Spleen (tissue), 11 donors: Measurements from ENCODE around the gene THRAP3. TPM values are rescaled to one million over a fixed set of nuclear protein-coding genes. Genes with fewer than 3 reads are reported as not detected.
A peak's percentile ranks its signal among the peaks of the same experiment; 100 is the strongest.

ENCODE experiments used
- DNase-seq: peaks from one replicate; pipeline ENCODE4 v3.0.0-alpha.2; 2020
- H3K27ac ChIP-seq, 8 donors: fragments of 200-600 bp; sonication (generic) in 7 of 8; 1 replicate in 4 of 8; 2 replicates in 4 of 8; pipeline versions ENCODE4 v1.5.0 to v1.8.0; 2016 to 2021; ENCODE audit warnings: inconsistent platforms in 4 of 8, mild to moderate bottlenecking in 4 of 8, moderate library complexity in 1 of 8
- H3K27me3 ChIP-seq, 7 donors: fragments of 200-600 bp; sonication (generic) in 6 of 7; replicated peaks in 1 of 7; 1 replicate in 4 of 7; 2 replicates in 3 of 7; pipeline versions ENCODE4 v1.5.0 to v1.8.0; 2016 to 2021; ENCODE audit warnings: inconsistent platforms in 3 of 7, mild to moderate bottlenecking in 1 of 7
- H3K36me3 ChIP-seq, 6 donors: fragments of 200-600 bp; sonication (generic) in 5 of 6; 1 replicate in 4 of 6; 2 replicates in 2 of 6; pipeline versions ENCODE4 v1.5.0 to v1.8.0; 2016 to 2021; ENCODE audit warnings: inconsistent platforms in 2 of 6
- H3K4me1 ChIP-seq, 6 donors: fragments of 200-600 bp; sonication (generic) in 5 of 6; 1 replicate in 3 of 6; 2 replicates in 3 of 6; pipeline versions ENCODE4 v1.5.0 to v1.8.0; 2016 to 2021; ENCODE audit warnings: inconsistent platforms in 3 of 6
- H3K4me3 ChIP-seq, 8 donors: fragments of 200-600 bp; sonication (generic) in 7 of 8; 1 replicate in 4 of 8; 2 replicates in 4 of 8; pipeline versions ENCODE4 v1.5.0 to v1.8.0; 2016 to 2021; ENCODE audit warnings: inconsistent platforms in 4 of 8, mild to moderate bottlenecking in 4 of 8, moderate library complexity in 2 of 8
- H3K9me3 ChIP-seq, 8 donors: fragments of 200-600 bp; sonication (generic) in 7 of 8; 1 replicate in 4 of 8; 2 replicates in 4 of 8; pipeline versions ENCODE4 v1.5.0 to v1.8.0; 2016 to 2021; ENCODE audit warnings: inconsistent platforms in 4 of 8
- POLR2A ChIP-seq, 3 donors: fragments of 450-650 bp; IDR thresholded peaks; one replicate each; pipeline ENCODE4 v1.5.1; 2017; ENCODE audit warnings: antibody characterized with exemption in 3 of 3, mild to moderate bottlenecking in 1 of 3
- POLR2AphosphoS5 ChIP-seq, 3 donors: sonication (generic); formaldehyde crosslinking; IDR thresholded peaks; one replicate each; pipeline ENCODE4 v1.5.1; 2017; ENCODE audit warnings: antibody characterized with exemption in 3 of 3
- WGBS, 5 donors: extraction: QIAGEN DNeasy Blood & Tissue Kit in 3 of 5; methylation state at CpG; one replicate each; pipeline versions ENCODE4 v1.1.5 to v1.1.7; 2013 to 2018; 5-methylcytosine and 5-hydroxymethylcytosine counted together
- intact Hi-C: fragments of 100-400 bp; cut with DNase I; formaldehyde crosslinking; loops from one replicate; pipeline ENCODE4 v1.15.0; 2023; ENCODE audit warnings: low total_unique reads
- polyA plus RNA-seq, 3 donors: library from polyadenylated mRNA; stranded (reverse); fragments of 200-250 nt; gene quantifications; one replicate each; pipeline ENCODE4 v1.2.1, GENCODE V29; 2013
- total RNA-seq, 7 donors: library from RNA; depleted of rRNA in 3 of 7; stranded (reverse); fragments of >200 nt in 3 of 7; fragmentation: NEBNext Ultra II Directional in 4 of 7; extraction: Animal tissue kit (Norgen Biotek cat#: 25700) in 4 of 7; gene quantifications; one replicate each; pipeline versions ENCODE4 v1.1.0 to v1.2.1, GENCODE V29; 2016 to 2021
- TF ChIP-seq, protein P1 (sequence below), 11 experiments: fragments of 200-600 bp in 7 of 11; fragments of 450-650 bp in 4 of 11; sonication (generic) in 4 of 11; IDR thresholded peaks in 8 of 11; conservative IDR thresholded peaks in 3 of 11; 1 replicate in 7 of 11; 2 replicates in 4 of 11; pipeline versions ENCODE4 v1.4.0 to v1.8.0; 2016 to 2021; ENCODE audit warnings: antibody characterized with exemption in 11 of 11, inconsistent platforms in 4 of 11, mild to moderate bottlenecking in 1 of 11
- donor health status: healthy with polysubstance abuse.
- donor health status: DM: no; HTN: no; CAD: no; lungs with moderate emphysema.
- donor health status: DM: no; HTN: no; CAD: no.
- donor health status: Bipolar disorder and iron deficiency.
- donor health status: healthy.
- donor health status: DM: no; HTN: no; CAD: no.
- donor health status: DM: yes; HTN: yes; CAD: no.

Gene THRAP3
- total and polyA plus RNA-seq, 10 donors, result 21.2 to 109 (median 86.4) TPM

DNA sequence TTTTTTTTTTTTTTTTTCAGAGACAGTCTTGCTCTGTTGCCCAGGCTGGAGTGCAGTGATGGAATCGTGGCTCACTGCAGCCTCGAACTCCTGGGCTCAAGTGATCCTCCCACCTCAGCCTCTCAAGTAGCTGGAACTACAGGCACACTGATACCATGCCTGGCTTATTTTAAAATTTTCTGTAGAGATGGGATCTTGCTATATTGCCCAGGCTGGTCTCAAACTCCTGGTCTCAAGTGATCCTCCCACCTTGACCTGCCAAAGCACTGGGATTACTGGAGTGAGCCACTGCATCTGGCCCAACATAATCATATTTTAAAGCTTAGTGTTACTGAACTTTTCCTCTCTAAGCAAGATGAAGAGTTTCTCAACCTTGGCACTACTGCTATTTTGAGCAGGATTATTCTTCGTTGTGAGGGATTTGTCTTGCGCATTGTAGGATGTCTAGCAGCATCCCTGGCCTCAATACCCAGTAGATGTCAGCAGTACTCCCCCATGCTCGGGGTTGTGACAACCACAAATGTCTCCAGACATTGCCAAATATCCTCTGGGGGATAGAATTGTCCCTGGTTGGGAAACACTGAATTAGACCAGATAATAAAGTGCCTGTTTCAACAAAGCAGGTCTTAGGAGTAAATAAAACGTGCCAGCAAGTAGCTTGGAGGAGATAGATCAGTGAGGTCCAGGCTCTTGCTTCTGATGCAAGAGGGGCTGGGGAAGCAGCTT lies 15.1 kb upstream of the THRAP3 start:
- intact Hi-C loops, result no loop called here
- 61 to 76% (median 66%) methylated on average over 6 of the region's 6 CpGs for WGBS, 5 donors
- Histone ChIP-seq H3K36me3 (no peaks in the 10 kb centered on the region), H3K27me3 (no peaks in the 10 kb centered on the region), H3K27ac (peak overlapping the region in 1 of 8 donors; percentile 8), H3K4me1 (peaks cover 0 to 23% (median 8%) of the 10 kb centered on the region in 6 donors), H3K9me3 (no peaks in the 10 kb centered on the region), H3K4me3 (no peak overlapping the region)
- TF ChIP-seq, protein P1, sequence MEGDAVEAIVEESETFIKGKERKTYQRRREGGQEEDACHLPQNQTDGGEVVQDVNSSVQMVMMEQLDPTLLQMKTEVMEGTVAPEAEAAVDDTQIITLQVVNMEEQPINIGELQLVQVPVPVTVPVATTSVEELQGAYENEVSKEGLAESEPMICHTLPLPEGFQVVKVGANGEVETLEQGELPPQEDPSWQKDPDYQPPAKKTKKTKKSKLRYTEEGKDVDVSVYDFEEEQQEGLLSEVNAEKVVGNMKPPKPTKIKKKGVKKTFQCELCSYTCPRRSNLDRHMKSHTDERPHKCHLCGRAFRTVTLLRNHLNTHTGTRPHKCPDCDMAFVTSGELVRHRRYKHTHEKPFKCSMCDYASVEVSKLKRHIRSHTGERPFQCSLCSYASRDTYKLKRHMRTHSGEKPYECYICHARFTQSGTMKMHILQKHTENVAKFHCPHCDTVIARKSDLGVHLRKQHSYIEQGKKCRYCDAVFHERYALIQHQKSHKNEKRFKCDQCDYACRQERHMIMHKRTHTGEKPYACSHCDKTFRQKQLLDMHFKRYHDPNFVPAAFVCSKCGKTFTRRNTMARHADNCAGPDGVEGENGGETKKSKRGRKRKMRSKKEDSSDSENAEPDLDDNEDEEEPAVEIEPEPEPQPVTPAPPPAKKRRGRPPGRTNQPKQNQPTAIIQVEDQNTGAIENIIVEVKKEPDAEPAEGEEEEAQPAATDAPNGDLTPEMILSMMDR (IDR thresholded peaks at IDR 0.05 in 8 of 11, conservative IDR thresholded peaks at IDR 0.05 in 3 of 11), result no peak
- peak in 1 of 3 donors; percentile 25 for TF ChIP-seq POLR2AphosphoS5 (IDR thresholded peaks at IDR 0.05)
- TF ChIP-seq POLR2A (IDR thresholded peaks at IDR 0.05), result no peak
- no peak for DNase-seq

DNA sequence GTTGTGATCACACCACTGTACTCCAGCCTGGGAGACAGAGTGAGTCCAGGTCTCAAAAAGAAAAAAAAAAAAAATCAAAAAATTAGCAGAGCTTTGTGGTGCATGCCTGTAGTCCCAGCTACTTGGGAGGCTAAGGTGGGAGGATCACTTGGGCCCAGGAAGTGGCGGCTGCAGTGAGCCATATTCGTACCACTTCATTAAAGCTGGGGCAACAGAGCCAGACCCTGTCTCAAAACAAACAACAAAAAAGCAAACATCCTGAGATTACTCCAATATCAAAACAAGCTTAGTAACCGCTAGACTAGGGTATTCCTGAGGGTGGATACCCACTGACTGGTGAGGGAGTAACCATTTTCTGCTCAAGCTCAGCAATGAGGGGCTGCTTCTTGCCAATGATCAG lies 12.9 kb upstream of the THRAP3 start:
- Histone ChIP-seq H3K4me3 (no peak overlapping the region), H3K9me3 (no peaks in the 10 kb centered on the region), H3K36me3 (no peaks in the 10 kb centered on the region), H3K27me3 (no peaks in the 10 kb centered on the region), H3K4me1 (peaks cover 0 to 18% (median 5%) of the 10 kb centered on the region in 6 donors), H3K27ac (no peak overlapping the region)
- WGBS, 5 donors, result 93 to 100% (median 96%) methylated on average over 3 of the region's 3 CpGs
- TF ChIP-seq, protein P1 (IDR thresholded peaks at IDR 0.05 in 8 of 11, conservative IDR thresholded peaks at IDR 0.05 in 3 of 11), result no peak
- intact Hi-C loops, result no loop called here
- DNase-seq, result no peak

DNA sequence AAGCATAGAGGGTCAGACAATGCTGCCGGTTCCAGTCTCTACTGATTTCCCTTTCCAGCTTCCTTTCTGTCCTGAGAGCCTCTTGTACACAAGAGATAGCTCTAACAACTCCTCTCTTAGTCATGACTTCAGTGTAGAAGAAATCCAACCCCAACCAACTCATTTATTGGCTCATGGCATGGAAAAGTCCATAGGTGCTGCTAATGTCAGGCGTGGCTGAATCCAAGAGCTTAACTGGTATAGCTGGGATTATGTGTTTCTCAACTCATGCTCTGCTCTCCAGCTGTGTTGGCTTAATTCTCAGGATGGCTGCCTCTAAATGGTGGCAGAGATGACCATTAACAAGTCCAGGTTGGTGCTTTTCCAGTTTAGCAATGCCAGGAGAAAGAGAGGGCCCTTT lies 12.4 kb upstream of the THRAP3 start:
- no peak for TF ChIP-seq POLR2A (IDR thresholded peaks at IDR 0.05)
- no peak for TF ChIP-seq POLR2AphosphoS5 (IDR thresholded peaks at IDR 0.05)
- TF ChIP-seq, protein P1 (IDR thresholded peaks at IDR 0.05 in 8 of 11, conservative IDR thresholded peaks at IDR 0.05 in 3 of 11), result no peak
- DNase-seq, result no peak
- 57 to 93% (median 79%) methylated on average over 2 of the region's 2 CpGs for WGBS, 5 donors
- Histone ChIP-seq H3K27ac (no peak overlapping the region), H3K4me3 (no peak overlapping the region), H3K9me3 (no peaks in the 10 kb centered on the region), H3K36me3 (no peaks in the 10 kb centered on the region), H3K4me1 (peaks cover 0 to 18% (median 5%) of the 10 kb centered on the region in 6 donors), H3K27me3 (no peaks in the 10 kb centered on the region)
- intact Hi-C loops, result no loop called here

DNA sequence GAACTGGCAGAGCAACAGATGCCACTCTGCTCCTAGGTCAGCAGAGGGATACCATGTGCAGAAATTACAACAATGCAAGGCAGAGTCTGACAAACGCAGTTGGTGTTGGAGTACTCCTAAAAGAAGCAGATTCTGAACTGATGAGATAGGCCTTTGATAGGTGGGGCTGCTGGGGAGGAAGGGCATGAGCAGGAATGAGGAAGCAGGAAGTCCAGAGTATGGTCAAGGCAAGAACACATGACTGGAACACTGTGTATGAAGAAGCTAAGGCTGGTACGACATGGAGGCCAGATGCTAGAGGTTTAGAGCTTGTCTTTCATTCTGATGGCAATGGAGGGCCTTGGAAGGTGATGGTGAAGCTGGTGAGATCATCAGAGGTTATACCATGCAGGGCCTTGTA lies 11.5 kb upstream of the THRAP3 start:
- intact Hi-C loops, result no loop called here
- DNase-seq, result no peak
- H3K4me1 ChIP-seq, result peaks cover 0 to 23% (median 5%) of the 10 kb centered on the region in 6 donors
- H3K4me3 ChIP-seq, result no peak overlapping the region
- WGBS, 5 donors, result 66 to 88% (median 71%) methylated on average over 2 of the region's 2 CpGs
- H3K27me3 ChIP-seq, result no peaks in the 10 kb centered on the region
- no peaks in the 10 kb centered on the region for H3K9me3 ChIP-seq
- H3K27ac ChIP-seq, result no peak overlapping the region
- no peaks in the 10 kb centered on the region for H3K36me3 ChIP-seq
- TF ChIP-seq POLR2AphosphoS5 (IDR thresholded peaks at IDR 0.05) (no peak), POLR2A (IDR thresholded peaks at IDR 0.05) (no peak)
- TF ChIP-seq, protein P1 (IDR thresholded peaks at IDR 0.05 in 8 of 11, conservative IDR thresholded peaks at IDR 0.05 in 3 of 11), result no peak
